Immature natural killer cell (primary cell): Measurements from ENCODE around the gene RUBCN. TPM values are rescaled to one million over a fixed set of nuclear protein-coding genes. Genes with fewer than 3 reads are reported as not detected.
"Not testable (repeated sequence)": the region's sequence is repeated elsewhere in the genome, so short reads cannot be mapped to it uniquely, and the experiment has no call there.

Experiments
- DNase-seq, 3 donors: peaks; one replicate each; pipeline ENCODE4 v3.0.0; 2022; ENCODE audit warnings: mixed read lengths in 1 of 3
- H3K27ac Mint-ChIP-seq, 6 donors: one replicate each; pipeline ENCODE4 v1.8.0; 2020; ENCODE audit warnings: mixed read lengths in 6 of 6, mild to moderate bottlenecking in 5 of 6, inconsistent platforms in 4 of 6, moderate library complexity in 3 of 6
- H3K27me3 Mint-ChIP-seq, 3 donors: one replicate each; pipeline ENCODE4 v1.8.0; 2020 to 2021; ENCODE audit warnings: low read depth in 3 of 3, mild to moderate bottlenecking in 3 of 3, mixed read lengths in 3 of 3, moderate library complexity in 3 of 3, inconsistent platforms in 1 of 3
- H3K36me3 Mint-ChIP-seq, 3 donors: one replicate each; pipeline ENCODE4 v1.8.0; 2020; ENCODE audit warnings: mixed read lengths in 3 of 3, inconsistent platforms in 2 of 3, mild to moderate bottlenecking in 2 of 3
- H3K4me1 Mint-ChIP-seq, 2 donors: one replicate each; pipeline ENCODE4 v1.8.0; 2020; ENCODE audit warnings: inconsistent platforms in 2 of 2, mild to moderate bottlenecking in 2 of 2, mixed read lengths in 2 of 2, moderate library complexity in 1 of 2
- H3K4me3 Mint-ChIP-seq, 5 donors: one replicate each; pipeline ENCODE4 v1.8.0; 2020; ENCODE audit warnings: mild to moderate bottlenecking in 5 of 5, mixed read lengths in 5 of 5, inconsistent platforms in 3 of 5, moderate library complexity in 3 of 5
- H3K9me3 Mint-ChIP-seq, 6 donors: one replicate each; pipeline ENCODE4 v1.8.0; 2020; ENCODE audit warnings: mild to moderate bottlenecking in 6 of 6, mixed read lengths in 6 of 6, inconsistent platforms in 4 of 6, moderate library complexity in 3 of 6
- polyA plus RNA-seq, 3 donors: library from polyadenylated mRNA; unstranded; fragments of 300-500 nt; fragmentation: Illumina TruSeq; gene quantifications; one replicate each; pipeline ENCODE4 v1.2.3, GENCODE V29; 2021

The RUBCN gene
- polyA plus RNA-seq, 3 donors from 2014 or later, result 8.9 to 29.9 (median 10.9) TPM

DNA sequence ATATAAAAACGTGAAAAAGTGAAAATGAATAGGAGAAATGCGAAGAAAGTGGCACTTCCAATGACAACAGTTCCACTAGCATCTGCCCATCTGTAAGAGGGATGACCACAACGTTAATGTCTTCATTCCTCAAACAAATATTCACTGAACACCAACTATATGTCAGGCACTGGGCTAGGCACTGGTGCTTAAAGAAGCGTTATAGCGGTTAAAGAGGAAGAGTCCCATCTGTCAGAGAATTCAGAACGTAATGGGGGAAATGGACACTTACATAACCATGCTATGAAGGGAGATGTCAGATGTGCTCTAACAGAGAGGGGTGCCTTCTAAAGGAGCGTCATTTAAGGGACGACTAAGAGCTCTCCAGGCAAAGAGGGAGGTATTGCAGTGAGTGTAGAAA, 8.2 kb downstream of the RUBCN start:
- no peak for DNase-seq
- Mint-ChIP-seq H3K27me3 (no peaks in the 10 kb centered on the region), H3K4me3 (no peak overlapping the region), H3K36me3 (peaks cover 0 to 4% (median 4%) of the 10 kb centered on the region in 3 donors), H3K4me1 (peaks cover 19 to 26% of the 10 kb centered on the region in 2 donors), H3K9me3 (no peaks in the 10 kb centered on the region), H3K27ac (peak overlapping the region in 1 of 6 donors; percentile 51)

DNA sequence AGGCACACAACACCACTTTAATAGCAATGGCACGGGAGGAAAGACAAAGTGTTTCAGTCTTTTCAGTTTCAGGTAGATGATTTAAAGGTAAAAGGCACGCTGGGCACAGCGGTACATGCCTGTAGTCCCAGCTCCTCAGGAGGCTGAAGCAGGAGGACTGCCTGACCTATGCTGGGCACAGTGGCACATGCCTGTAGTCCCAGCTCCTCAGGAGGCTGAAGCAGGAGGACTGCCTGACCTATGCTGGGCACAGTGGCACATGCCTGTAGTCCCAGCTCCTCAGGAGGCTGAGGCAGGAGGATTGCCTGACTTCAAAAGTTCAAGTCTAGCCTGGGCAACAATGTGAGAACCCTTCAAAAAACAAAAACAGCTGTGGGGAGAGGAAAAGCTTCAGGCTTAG, 8.8 kb downstream of the RUBCN start:
- DNase-seq, H3K9me3 Mint-ChIP-seq, H3K4me3 Mint-ChIP-seq, H3K27me3 Mint-ChIP-seq: not testable (repeated sequence)
- H3K4me1 Mint-ChIP-seq, result peaks cover 19 to 24% of the 10 kb centered on the region in 2 donors
- peaks cover 0 to 10% (median 6%) of the 10 kb centered on the region in 3 donors for H3K36me3 Mint-ChIP-seq
- peak overlapping the region in 1 of 6 donors; percentile 71 for H3K27ac Mint-ChIP-seq

DNA sequence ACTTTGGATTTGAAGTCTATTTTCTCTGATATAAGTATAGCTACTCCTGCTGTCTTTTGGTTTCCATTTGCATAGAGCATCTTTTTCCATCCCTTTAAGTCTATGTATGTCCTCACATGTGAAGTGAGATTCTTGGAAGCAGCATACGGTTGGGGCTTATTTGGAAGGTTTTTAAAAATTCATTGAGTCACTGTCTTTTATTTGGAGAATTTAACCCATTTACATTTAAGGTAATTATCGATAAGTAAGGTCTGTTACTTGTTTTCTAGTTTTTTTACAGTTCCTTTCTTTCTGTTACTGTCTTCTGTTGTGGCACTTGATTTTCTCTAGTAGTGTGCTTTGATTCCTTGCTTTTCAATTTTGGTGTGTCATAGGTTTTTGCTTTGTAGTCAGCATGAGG, 14.0 kb downstream of the RUBCN start:
- peak overlapping the region in 1 of 6 donors; percentile 51 for H3K27ac Mint-ChIP-seq
- H3K27me3 Mint-ChIP-seq, result no peaks in the 10 kb centered on the region
- H3K36me3 Mint-ChIP-seq, result peaks cover 3 to 17% (median 9%) of the 10 kb centered on the region in 3 donors
- H3K4me1 Mint-ChIP-seq, result peaks cover 5 to 8% of the 10 kb centered on the region in 2 donors
- no peak overlapping the region for H3K4me3 Mint-ChIP-seq
- DNase-seq, result no peak
- peaks cover 0 to 3% (median 0%) of the 10 kb centered on the region in 6 donors for H3K9me3 Mint-ChIP-seq

DNA sequence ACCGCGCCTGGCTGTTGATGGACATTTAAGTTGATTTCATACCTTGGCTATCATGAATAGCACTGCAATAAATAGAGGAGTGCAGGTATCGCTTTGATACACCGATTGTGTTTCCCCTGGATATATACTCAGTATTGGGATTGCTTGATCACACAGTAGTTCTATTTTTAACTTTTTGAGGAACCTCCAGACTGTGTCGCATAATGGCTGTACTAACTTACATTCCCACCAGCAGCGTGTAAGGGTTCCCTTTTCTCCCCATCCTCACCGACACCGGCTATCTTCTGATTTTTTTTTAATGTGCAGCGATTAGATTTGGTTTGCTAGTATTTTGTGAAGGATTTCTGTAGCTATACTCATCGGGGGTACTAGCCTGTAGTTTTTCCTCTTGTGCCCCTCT, 16.0 kb downstream of the RUBCN start:
- peaks cover 7 to 25% (median 14%) of the 10 kb centered on the region in 3 donors for H3K36me3 Mint-ChIP-seq
- no peak overlapping the region for H3K4me3 Mint-ChIP-seq
- H3K4me1 Mint-ChIP-seq, result peaks cover 2 to 7% of the 10 kb centered on the region in 2 donors
- H3K27ac Mint-ChIP-seq, result no peak overlapping the region
- peaks cover 0 to 3% (median 0%) of the 10 kb centered on the region in 6 donors for H3K9me3 Mint-ChIP-seq
- no peaks in the 10 kb centered on the region for H3K27me3 Mint-ChIP-seq
- DNase-seq, result no peak

DNA sequence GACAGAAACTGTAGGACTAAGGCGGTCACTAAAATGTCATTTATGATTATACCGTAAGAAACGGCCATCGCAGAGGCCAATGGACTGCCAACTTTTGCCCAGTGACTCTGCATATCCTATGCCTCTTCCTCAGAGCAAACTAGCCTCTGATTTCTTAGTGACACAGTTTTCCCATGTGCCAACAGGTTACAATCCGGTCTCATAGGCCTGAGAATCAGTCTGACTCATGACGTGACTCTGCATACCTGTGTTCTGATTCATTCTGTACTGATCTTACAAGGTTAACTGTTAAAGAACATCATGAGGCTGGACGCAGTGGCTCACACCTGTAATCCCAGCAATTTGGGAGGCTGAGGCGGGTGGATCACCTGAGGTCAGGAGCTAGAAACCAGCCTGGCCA, 17.8 kb downstream of the RUBCN start:
- no peak for DNase-seq
- Mint-ChIP-seq H3K36me3 (peaks cover 14 to 28% (median 16%) of the 10 kb centered on the region in 3 donors), H3K4me3 (no peak overlapping the region), H3K4me1 (peaks cover 0 to 4% of the 10 kb centered on the region in 2 donors), H3K27me3 (no peaks in the 10 kb centered on the region), H3K9me3 (peaks cover 0 to 3% (median 0%) of the 10 kb centered on the region in 6 donors), H3K27ac (no peak overlapping the region)

DNA sequence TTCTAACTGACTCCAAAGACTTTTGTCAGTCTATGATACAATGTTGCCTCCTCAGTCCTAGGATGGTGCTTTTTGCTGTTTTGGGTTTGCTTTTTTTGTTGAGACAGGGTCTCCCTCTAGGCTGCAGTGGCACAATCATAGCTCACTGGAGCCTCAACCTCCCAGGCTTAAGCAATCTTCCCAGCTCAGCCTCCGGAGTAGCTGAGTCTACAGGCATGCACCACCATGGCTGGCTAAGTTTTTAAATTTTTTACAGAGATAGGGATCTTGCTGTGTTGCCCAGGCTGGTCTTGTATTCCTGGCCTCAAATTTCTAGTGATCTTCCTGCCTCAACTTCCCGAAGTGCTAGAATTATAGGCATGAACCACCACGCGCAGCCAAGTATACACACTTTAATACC, 22.5 kb downstream of the RUBCN start:
- DNase-seq, result no peak
- Mint-ChIP-seq H3K27me3 (peaks cover 0 to 1% (median 0%) of the 10 kb centered on the region in 3 donors), H3K4me1 (peaks cover 18 to 19% of the 10 kb centered on the region in 2 donors), H3K4me3 (peak overlapping the region in 3 of 5 donors; percentile 12 to 25 (median 14)), H3K9me3 (no peaks in the 10 kb centered on the region), H3K36me3 (peaks cover 13 to 17% (median 14%) of the 10 kb centered on the region in 3 donors), H3K27ac (peak overlapping the region; percentile 70 to 100 (median 80))

DNA sequence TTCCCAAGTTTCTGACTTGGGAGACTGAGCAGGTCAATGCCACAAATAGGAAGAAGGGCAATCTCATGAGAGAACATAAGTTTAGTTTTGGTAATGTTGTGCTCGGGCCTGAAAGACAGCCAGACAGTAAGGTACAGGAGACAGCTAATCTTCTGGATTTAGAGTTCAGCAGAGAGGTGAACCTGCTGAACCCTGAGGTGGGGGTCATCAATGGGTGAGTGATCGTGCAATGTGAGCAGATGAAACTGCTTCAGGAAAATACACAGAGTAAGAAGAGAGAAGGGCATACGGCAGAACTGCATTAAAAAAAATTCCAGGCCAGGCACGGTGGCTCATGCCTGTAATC, 23.3 kb downstream of the RUBCN start:
- peak overlapping the region; percentile 91 to 100 (median 98) for H3K27ac Mint-ChIP-seq
- peaks cover 13 to 17% (median 14%) of the 10 kb centered on the region in 3 donors for H3K36me3 Mint-ChIP-seq
- H3K4me1 Mint-ChIP-seq, result peaks cover 18 to 19% of the 10 kb centered on the region in 2 donors
- peak overlapping the region in 4 of 5 donors; percentile 11 to 86 (median 58) for H3K4me3 Mint-ChIP-seq
- H3K27me3 Mint-ChIP-seq, result peaks cover 0 to 1% (median 0%) of the 10 kb centered on the region in 3 donors
- no peak for DNase-seq
- H3K9me3 Mint-ChIP-seq, result no peaks in the 10 kb centered on the region

DNA sequence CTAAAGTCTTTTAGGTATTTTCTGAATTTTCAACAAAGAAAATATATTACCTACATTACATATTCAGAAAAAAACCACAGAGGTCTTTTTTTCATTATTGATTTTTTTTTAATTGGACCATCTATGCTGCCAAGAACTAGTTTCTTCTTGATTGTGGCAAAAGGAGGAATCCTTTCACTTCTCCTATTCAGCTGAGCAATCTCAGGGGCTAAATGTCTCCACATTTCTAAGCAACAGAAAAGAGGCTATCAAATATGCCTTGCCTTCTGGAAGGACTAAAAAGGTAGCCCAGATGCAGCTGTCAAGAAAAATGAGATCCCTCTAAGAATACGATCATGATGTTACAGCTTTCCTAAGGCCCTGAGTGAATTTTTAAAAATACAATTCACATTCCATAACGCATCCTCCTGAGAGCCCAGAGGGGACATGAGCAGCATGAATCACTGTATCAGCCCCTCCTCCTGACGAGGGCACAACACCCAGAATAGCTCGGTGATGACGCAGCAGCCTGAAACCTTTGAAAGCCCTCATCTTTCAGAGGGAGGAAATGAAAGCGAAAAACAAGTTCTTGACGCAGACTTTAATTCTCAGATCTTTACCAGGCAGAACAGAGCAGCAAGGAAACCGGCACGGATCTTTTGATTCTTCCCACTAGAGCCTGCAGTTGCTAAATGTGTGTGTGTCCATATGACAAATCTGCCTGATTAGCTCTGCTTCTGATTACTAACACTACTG, 24.6 kb downstream of the RUBCN start:
- H3K9me3 Mint-ChIP-seq, result no peaks in the 10 kb centered on the region
- peaks cover 11 to 14% (median 13%) of the 10 kb centered on the region in 3 donors for H3K36me3 Mint-ChIP-seq
- peak overlapping the region; percentile 91 to 100 (median 98) for H3K27ac Mint-ChIP-seq
- DNase-seq, result peak; percentile 84 to 86 (median 84)
- peak overlapping the region; percentile 84 to 94 (median 91) for H3K4me3 Mint-ChIP-seq
- peaks cover 0 to 1% (median 0%) of the 10 kb centered on the region in 3 donors for H3K27me3 Mint-ChIP-seq
- peaks cover 18% of the 10 kb centered on the region in 2 donors for H3K4me1 Mint-ChIP-seq

DNA sequence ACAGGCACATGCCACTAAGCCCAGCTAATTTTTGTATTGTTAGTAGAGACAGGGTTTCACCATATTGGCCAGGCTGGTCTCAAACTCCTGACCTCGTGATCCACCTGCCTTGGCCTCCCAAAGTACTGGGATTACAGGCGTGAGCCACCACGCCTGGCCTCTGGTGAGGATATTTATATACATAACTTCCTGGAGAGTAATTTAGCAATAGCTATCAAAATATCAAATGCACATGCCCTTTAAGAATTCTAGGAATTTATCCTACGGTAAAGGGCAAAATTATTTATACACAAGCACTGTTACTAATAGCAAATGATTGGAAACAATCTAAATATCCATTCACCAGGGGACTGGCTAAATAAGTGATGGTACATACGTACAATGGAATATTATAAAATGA, 25.7 kb downstream of the RUBCN start:
- not testable (repeated sequence) for DNase-seq, H3K27me3 Mint-ChIP-seq, H3K9me3 Mint-ChIP-seq
- H3K4me3 Mint-ChIP-seq, result peak overlapping the region in 1 of 5 donors; percentile 18
- H3K36me3 Mint-ChIP-seq, result peaks cover 8 to 13% (median 11%) of the 10 kb centered on the region in 3 donors
- peaks cover 23% of the 10 kb centered on the region in 2 donors for H3K4me1 Mint-ChIP-seq
- H3K27ac Mint-ChIP-seq, result peak overlapping the region in 5 of 6 donors; percentile 61 to 91 (median 87)

DNA sequence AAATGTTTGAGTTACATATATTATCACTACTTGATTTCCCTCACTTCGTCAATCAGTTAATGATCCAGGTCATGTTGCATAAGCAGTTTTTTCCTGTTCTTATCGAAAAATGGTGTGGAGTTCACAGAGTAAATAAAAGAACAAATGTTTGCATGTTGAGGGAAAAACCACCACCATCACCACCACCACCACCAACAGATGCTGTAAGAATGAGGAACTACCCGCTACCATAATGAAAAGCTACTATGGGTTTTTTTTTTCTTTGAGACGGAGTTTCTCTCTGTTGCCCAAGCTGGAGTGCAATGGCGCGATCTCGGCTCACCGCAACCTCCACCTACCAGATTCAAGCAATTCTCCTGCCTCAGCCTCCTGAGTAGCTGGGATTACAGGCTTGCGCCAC, 27.6 kb downstream of the RUBCN start:
- H3K9me3 Mint-ChIP-seq, result no peaks in the 10 kb centered on the region
- peak overlapping the region in 1 of 6 donors; percentile 30 for H3K27ac Mint-ChIP-seq
- peaks cover 4 to 13% (median 8%) of the 10 kb centered on the region in 3 donors for H3K36me3 Mint-ChIP-seq
- H3K27me3 Mint-ChIP-seq, result peaks cover 0 to 1% (median 0%) of the 10 kb centered on the region in 3 donors
- H3K4me1 Mint-ChIP-seq, result peaks cover 23 to 25% of the 10 kb centered on the region in 2 donors
- DNase-seq, result no peak
- no peak overlapping the region for H3K4me3 Mint-ChIP-seq

DNA sequence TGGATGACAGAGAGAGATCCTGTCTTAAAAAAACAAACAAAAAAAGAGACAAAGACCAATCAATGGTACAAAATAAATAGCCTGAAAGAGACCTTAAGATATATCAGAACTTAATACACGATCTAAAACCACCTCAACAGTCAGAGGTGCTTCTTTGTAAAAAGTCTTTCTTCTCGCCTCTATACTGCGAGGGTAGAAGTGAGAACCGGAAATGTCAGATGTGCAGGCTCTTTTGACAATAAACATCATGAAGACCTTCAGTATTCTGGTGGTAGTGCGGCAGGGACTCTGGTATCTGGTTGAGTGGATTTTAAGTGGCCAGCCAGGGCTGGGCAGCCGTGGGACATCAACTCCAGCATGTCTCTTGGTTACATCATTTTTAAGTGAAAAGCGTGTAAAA, 30.0 kb downstream of the RUBCN start:
- peak; percentile 3 to 50 (median 17) for DNase-seq
- no peaks in the 10 kb centered on the region for H3K9me3 Mint-ChIP-seq
- H3K36me3 Mint-ChIP-seq, result peaks cover 0 to 19% (median 16%) of the 10 kb centered on the region in 3 donors
- H3K27ac Mint-ChIP-seq, result peak overlapping the region; percentile 93 to 99 (median 96)
- no peaks in the 10 kb centered on the region for H3K27me3 Mint-ChIP-seq
- H3K4me1 Mint-ChIP-seq, result peaks cover 5 to 8% of the 10 kb centered on the region in 2 donors
- peak overlapping the region; percentile 77 to 95 (median 84) for H3K4me3 Mint-ChIP-seq

DNA sequence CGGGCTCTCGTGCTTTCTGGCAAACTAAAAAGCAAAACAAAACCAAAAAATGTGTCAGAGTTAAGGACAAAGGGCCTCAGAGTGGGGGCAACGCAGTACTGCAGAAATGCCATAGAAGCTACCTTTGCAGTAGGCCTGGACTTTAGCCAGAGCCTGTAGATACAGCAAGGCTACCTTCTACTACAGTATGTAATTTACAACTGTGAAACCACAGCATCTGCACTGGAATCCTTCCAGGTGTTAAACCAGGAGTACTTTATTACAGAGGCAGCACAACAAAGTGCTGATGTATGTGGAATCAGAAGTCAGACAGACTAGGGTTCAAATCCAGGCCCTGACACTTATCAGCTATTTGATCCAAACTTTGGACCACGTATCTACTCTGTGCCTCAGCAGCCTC, 34.9 kb downstream of the RUBCN start:
- no peaks in the 10 kb centered on the region for H3K9me3 Mint-ChIP-seq
- no peaks in the 10 kb centered on the region for H3K27me3 Mint-ChIP-seq
- peaks cover 4 to 7% of the 10 kb centered on the region in 2 donors for H3K4me1 Mint-ChIP-seq
- H3K27ac Mint-ChIP-seq, result peak overlapping the region in 1 of 6 donors; percentile 76
- peaks cover 19 to 58% (median 39%) of the 10 kb centered on the region in 3 donors for H3K36me3 Mint-ChIP-seq
- no peak overlapping the region for H3K4me3 Mint-ChIP-seq
- DNase-seq, result no peak

DNA sequence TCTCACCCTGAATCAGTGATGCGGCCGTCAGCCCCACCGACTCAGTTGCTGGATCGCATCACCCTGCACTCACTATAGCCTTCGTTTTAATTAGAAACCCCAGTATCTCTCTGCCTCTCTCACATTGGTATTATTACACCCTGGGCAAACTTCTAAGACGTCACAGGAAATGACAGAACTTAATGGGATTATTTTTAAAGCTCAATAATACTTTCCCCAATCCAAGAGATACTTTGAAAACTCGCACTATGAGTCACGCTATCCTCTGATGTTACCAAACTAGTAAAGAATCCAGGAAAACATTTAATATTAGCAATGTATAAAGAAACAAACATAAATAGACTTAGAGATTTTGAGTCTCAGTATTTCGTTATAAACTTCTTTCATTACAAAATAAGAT, 36.6 kb downstream of the RUBCN start:
- Mint-ChIP-seq H3K4me1 (peaks cover 0 to 2% of the 10 kb centered on the region in 2 donors), H3K9me3 (no peaks in the 10 kb centered on the region), H3K4me3 (no peak overlapping the region), H3K27me3 (no peaks in the 10 kb centered on the region), H3K27ac (no peak overlapping the region), H3K36me3 (peaks cover 25 to 64% (median 41%) of the 10 kb centered on the region in 3 donors)
- no peak for DNase-seq

DNA sequence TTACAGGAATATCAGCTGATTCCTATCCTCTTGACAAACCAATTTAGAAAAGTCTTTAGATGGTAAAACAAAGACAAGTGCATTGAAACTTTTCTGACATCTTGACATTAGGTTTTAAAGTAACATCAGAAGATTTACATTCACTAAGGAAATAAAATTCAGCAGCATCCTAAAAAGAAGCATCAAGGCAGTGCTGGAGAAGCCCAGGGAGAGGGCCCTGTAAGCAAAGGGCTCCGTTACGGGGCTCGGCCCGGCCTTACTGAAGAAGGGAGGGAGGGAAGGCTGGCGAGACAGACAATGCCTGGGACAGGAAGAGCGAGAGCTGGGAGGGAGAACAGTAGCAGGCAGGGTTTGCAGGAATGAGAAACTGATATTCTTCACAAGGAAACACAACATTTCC, 39.3 kb downstream of the RUBCN start:
- H3K27ac Mint-ChIP-seq, result peak overlapping the region in 1 of 6 donors; percentile 48
- no peak overlapping the region for H3K4me3 Mint-ChIP-seq
- H3K36me3 Mint-ChIP-seq, result peaks cover 40 to 68% (median 44%) of the 10 kb centered on the region in 3 donors

More for the DNA sequence above, 39.3 kb downstream of the RUBCN start:
- no peaks in the 10 kb centered on the region for H3K4me1 Mint-ChIP-seq
- H3K27me3 Mint-ChIP-seq, result no peaks in the 10 kb centered on the region
- no peak for DNase-seq
- no peaks in the 10 kb centered on the region for H3K9me3 Mint-ChIP-seq
